PC-3 (cell line): ENCODE measurements around the gene ANKS1B. TPM values are rescaled to one million over a fixed set of nuclear protein-coding genes. Genes with fewer than 3 reads are reported as not detected.

Experiments used
- ATAC-seq: fragments of 200-7000 bp; cut with Tn5 transposase; 2 replicates; pipeline ENCODE4 v1.9.1; 2020; ENCODE audit warnings: mild to moderate bottlenecking, moderate library complexity
- BruUV-seq: library from RNA; stranded (reverse); fragments of 400-500 nt; replicated peaks from 2 replicates; lab custom pipeline; 2021; lab: Mats Ljungman, UMichigan
- CTCF ChIA-PET: fragments of 300-600 bp; sonication (Branson Sonifier 250); formaldehyde crosslinking; loops from one replicate; lab custom pipeline; 2022; ENCODE audit warnings: antibody characterized with exemption; lab: Charles Lee
- POLR2A ChIA-PET: fragments of 300-600 bp; sonication (Branson Sonifier 250); formaldehyde crosslinking; loops from one replicate; lab custom pipeline; 2022; ENCODE audit warnings: antibody characterized with exemption; ENCODE audit not compliant: unreplicated experiment; lab: Charles Lee
- DNase-seq: peaks from one replicate; pipeline ENCODE4 v3.0.0-alpha.2; 2015
- H2AFZ ChIP-seq: fragments of 300-600 bp; sonication (generic); 2 replicates; pipeline ENCODE4 v1.6.0; 2016; ENCODE audit warnings: antibody characterized with exemption, low read length
- H3F3A ChIP-seq: fragments of 300-600 bp; sonication (generic); one replicate; pipeline ENCODE4 v1.6.0; 2017; ENCODE audit warnings: antibody characterized with exemption, low read length, control low read depth, mild to moderate bottlenecking; ENCODE audit not compliant: unreplicated experiment
- H3K27ac ChIP-seq: fragments of 300-600 bp; sonication (generic); 2 replicates; pipeline ENCODE4 v1.5.1; 2016; ENCODE audit warnings: mild to moderate bottlenecking, low read length
- H3K27me3 ChIP-seq: fragments of 300-600 bp; sonication (generic); 2 replicates; pipeline ENCODE4 v1.6.1; 2016; ENCODE audit warnings: low read length, mixed read lengths
- H3K36me3 ChIP-seq: fragments of 300-600 bp; sonication (generic); 2 replicates; pipeline ENCODE4 v1.6.1; 2016; ENCODE audit warnings: low read depth, mixed run types, low read length, mixed read lengths
- H3K4me1 ChIP-seq: fragments of 300-600 bp; sonication (generic); 2 replicates; pipeline ENCODE4 v1.5.1; 2016; ENCODE audit warnings: low read length; ENCODE audit not compliant: insufficient read depth
- H3K4me2 ChIP-seq: fragments of 300-600 bp; sonication (generic); 2 replicates; pipeline ENCODE4 v1.6.0; 2016; ENCODE audit warnings: low read length
- H3K4me3 ChIP-seq: fragments of 300-600 bp; sonication (generic); 2 replicates; pipeline ENCODE4 v1.5.1; 2016; ENCODE audit warnings: mild to moderate bottlenecking, low read length, mixed read lengths
- H3K79me2 ChIP-seq: fragments of 300-600 bp; sonication (generic); 2 replicates; pipeline ENCODE4 v1.6.1; 2017; ENCODE audit warnings: low read length, mixed read lengths
- H3K9ac ChIP-seq: fragments of 300-600 bp; sonication (generic); 2 replicates; pipeline ENCODE4 v1.6.0; 2016; ENCODE audit warnings: mild to moderate bottlenecking, low read length
- H3K9me2 ChIP-seq: fragments of 300-600 bp; sonication (generic); replicated peaks from 2 replicates; pipeline ENCODE4 v1.6.1; 2016; ENCODE audit warnings: mixed run types, low read length, mixed read lengths
- H3K9me3 ChIP-seq: fragments of 300-600 bp; sonication (generic); 2 replicates; pipeline ENCODE4 v1.6.1; 2016; ENCODE audit warnings: low read length, mixed read lengths
- H4K20me1 ChIP-seq: fragments of 300-600 bp; sonication (generic); 2 replicates; pipeline ENCODE4 v1.6.1; 2016; ENCODE audit warnings: low read length, mixed read lengths
- CTCF ChIP-seq: fragments of 300-600 bp; sonication (generic); conservative IDR thresholded peaks from 2 replicates; pipeline ENCODE4 v1.5.1; 2017; ENCODE audit warnings: antibody characterized with exemption, low read depth, mild to moderate bottlenecking, low read length
- EZH2 ChIP-seq: fragments of 300-600 bp; sonication (generic); IDR thresholded peaks from one replicate; pipeline ENCODE4 v1.6.1; 2017; ENCODE audit warnings: antibody characterized with exemption, mild to moderate bottlenecking, low read length; ENCODE audit not compliant: unreplicated experiment
- EZH2phosphoT487 ChIP-seq: fragments of 300-600 bp; sonication (generic); IDR thresholded peaks from 2 replicates; pipeline ENCODE4 v1.6.1; 2018; ENCODE audit warnings: mild to moderate bottlenecking, antibody characterized with exemption, low read length, borderline replicate concordance
- intact Hi-C: fragments of 100-400 bp; cut with micrococcal nuclease; formaldehyde crosslinking; loops from 2 replicates; pipeline ENCODE4 v1.9.0; 2023
- total RNA-seq: library from RNA; depleted of rRNA; stranded (reverse); fragments of >200 nt; gene quantifications from 2 replicates; pipeline ENCODE4 v1.2.3, GENCODE V29; 2014

Gene ANKS1B
- total RNA-seq, 1 experiment from 2014 or later: 0.07 TPM

GRCh38 chr12:99057670-99058069, 927.1 kb downstream of the ANKS1B start:
- H4K20me1 ChIP-seq: no peaks in the 10 kb centered on the region
- H2AFZ ChIP-seq: no peak overlapping the region
- H3K79me2 ChIP-seq: no peaks in the 10 kb centered on the region
- ChIA-PET POLR2A (no interaction called here), CTCF (no interaction called here)
- no peaks in the 10 kb centered on the region for H3F3A ChIP-seq
- no peak overlapping the region for H3K4me2 ChIP-seq
- no TSS peak for BruUV-seq
- no peaks in the 10 kb centered on the region for H3K9me3 ChIP-seq
- DNase-seq: no peak
- H3K36me3 ChIP-seq: no peaks in the 10 kb centered on the region
- H3K9me2 ChIP-seq: no peaks in the 10 kb centered on the region
- TF ChIP-seq EZH2phosphoT487 (no peak), CTCF (no peak), EZH2 (no peak)
- peaks cover 15% of the 10 kb centered on the region; the same call in 1 of the 2 replicates for H3K27me3 ChIP-seq
- ATAC-seq: no peak
- H3K4me3 ChIP-seq: no peak overlapping the region
- H3K27ac ChIP-seq: no peak overlapping the region
- no peaks in the 10 kb centered on the region for H3K4me1 ChIP-seq
- intact Hi-C loops: no loop called here
- no peak overlapping the region for H3K9ac ChIP-seq

GRCh38 chr12:99056186-99056585, 928.5 kb downstream of the ANKS1B start:
- peaks cover 15% of the 10 kb centered on the region for H3K27me3 ChIP-seq
- intact Hi-C loops: no loop called here
- no peak overlapping the region for H3K4me3 ChIP-seq
- no peaks in the 10 kb centered on the region for H3F3A ChIP-seq
- no peak overlapping the region for H3K4me2 ChIP-seq
- H3K27ac ChIP-seq: no peak overlapping the region
- ATAC-seq (no peak), DNase-seq (no peak)
- ChIA-PET POLR2A (no interaction called here), CTCF (no interaction called here)
- H3K9me2 ChIP-seq: no peaks in the 10 kb centered on the region
- H3K36me3 ChIP-seq: no peaks in the 10 kb centered on the region
- H2AFZ ChIP-seq: no peak overlapping the region
- H3K9ac ChIP-seq: no peak overlapping the region
- TF ChIP-seq CTCF (no peak), EZH2phosphoT487 (no peak), EZH2 (no peak)
- H3K9me3 ChIP-seq: no peaks in the 10 kb centered on the region
- H3K4me1 ChIP-seq: no peaks in the 10 kb centered on the region
- BruUV-seq: no TSS peak
- H4K20me1 ChIP-seq: no peaks in the 10 kb centered on the region
- no peaks in the 10 kb centered on the region for H3K79me2 ChIP-seq

GRCh38 chr12:99055299-99055698, 929.4 kb downstream of the ANKS1B start:
- Histone ChIP-seq H3K9me3 (no peaks in the 10 kb centered on the region), H3K36me3 (no peaks in the 10 kb centered on the region), H3K27me3 (peaks cover 13% of the 10 kb centered on the region), H3K4me3 (no peak overlapping the region), H3K79me2 (no peaks in the 10 kb centered on the region), H3K9me2 (no peaks in the 10 kb centered on the region), H3F3A (no peaks in the 10 kb centered on the region), H3K4me1 (no peaks in the 10 kb centered on the region), H4K20me1 (no peaks in the 10 kb centered on the region), H3K9ac (no peak overlapping the region), H3K4me2 (no peak overlapping the region), H2AFZ (no peak overlapping the region), H3K27ac (no peak overlapping the region)
- ChIA-PET CTCF (no interaction called here), POLR2A (no interaction called here)
- ATAC-seq: no peak
- no peak for DNase-seq
- BruUV-seq: no TSS peak
- TF ChIP-seq EZH2: no peak
- no peak for TF ChIP-seq CTCF
- no peak for TF ChIP-seq EZH2phosphoT487
- intact Hi-C loops: no loop called here
